B cell (primary cell): ENCODE data around the gene CRYGB. TPM values are rescaled to one million over a fixed set of nuclear protein-coding genes. Genes with fewer than 3 reads are reported as not detected.

Source experiments
- ATAC-seq: fragments of 200-7000 bp; cut with Tn5 transposase; one replicate; pipeline ENCODE4 v1.10.0; 2021; ENCODE audit warnings: low read depth, mild to moderate bottlenecking, moderate number of reproducible peaks, moderate library complexity
- CTCF ChIA-PET: fragments of 350-600 bp; sonication (Branson Sonifier 250); formaldehyde crosslinking; loops from one replicate; lab custom pipeline; 2021; ENCODE audit warnings: antibody characterized with exemption, inconsistent platforms; lab: Charles Lee
- POLR2A ChIA-PET: fragments of 350-600 bp; sonication (Branson Sonifier 250); formaldehyde crosslinking; loops from one replicate; lab custom pipeline; 2021; ENCODE audit warnings: antibody characterized with exemption; lab: Charles Lee
- DNase-seq: peaks from one replicate; pipeline ENCODE4 v3.0.0; 2013
- H2AFZ ChIP-seq: 2 replicates; pipeline ENCODE4 v1.6.1; 2012; ENCODE audit warnings: mild to moderate bottlenecking, low read depth, low read length; ENCODE audit not compliant: insufficient read depth, poor library complexity, severe bottlenecking
- H3K27ac ChIP-seq, 2 donors: 1 replicate in 1 of 2; 2 replicates in 1 of 2; pipeline ENCODE4 v1.5.1; 2012 to 2013; ENCODE audit warnings: low read length in 2 of 2, mild to moderate bottlenecking in 2 of 2, moderate library complexity in 1 of 2
- H3K27me3 ChIP-seq, 4 experiments: fragments of 200-600 bp in 1 of 4; sonication (generic) in 1 of 4; replicated peaks in 1 of 4; 1 replicate in 2 of 4; 2 replicates in 2 of 4; pipeline versions ENCODE4 v1.6.1 to v1.7.0; 2013 to 2016; ENCODE audit warnings: low read length in 3 of 4, mild to moderate bottlenecking in 2 of 4, mixed read lengths in 1 of 4, moderate library complexity in 1 of 4; ENCODE audit not compliant: insufficient read depth in 4 of 4, control insufficient read depth in 3 of 4; ENCODE audit errors: control extremely low read depth in 1 of 4
- H3K36me3 ChIP-seq, 2 experiments: replicated peaks in 1 of 2; 1 replicate in 1 of 2; 2 replicates in 1 of 2; pipeline versions ENCODE4 v1.6.1 to v1.7.1; 2013; ENCODE audit warnings: low read length in 1 of 2; ENCODE audit not compliant: insufficient read depth in 2 of 2, control insufficient read depth in 1 of 2; ENCODE audit errors: control extremely low read depth in 1 of 2, extremely low read depth in 1 of 2
- H3K4me1 ChIP-seq, 2 donors: fragments of 200-600 bp in 1 of 2; sonication (generic) in 1 of 2; 1 replicate in 1 of 2; 2 replicates in 1 of 2; pipeline versions ENCODE4 v1.5.1 to v1.6.1; 2013 to 2017; ENCODE audit warnings: low read length in 2 of 2; ENCODE audit not compliant: control insufficient read depth in 2 of 2, insufficient read depth in 2 of 2
- H3K4me2 ChIP-seq: replicated peaks from 2 replicates; pipeline ENCODE3; 2012; ENCODE audit warnings: mild to moderate bottlenecking, low read depth, low read length; ENCODE audit not compliant: poor library complexity, severe bottlenecking
- H3K4me3 ChIP-seq, 5 experiments: fragments of 200-600 bp in 1 of 5; sonication (generic) in 1 of 5; 1 replicate in 3 of 5; 2 replicates in 2 of 5; pipeline versions ENCODE4 v1.5.1 to v1.7.0; 2011 to 2016; ENCODE audit warnings: low read length in 4 of 5, mild to moderate bottlenecking in 4 of 5, low read depth in 2 of 5, control low read depth in 1 of 5, moderate library complexity in 1 of 5; ENCODE audit not compliant: insufficient read depth in 1 of 5; ENCODE audit errors: control extremely low read depth in 1 of 5, extremely low read depth in 1 of 5
- H3K79me2 ChIP-seq: fragments of 200-600 bp; sonication (generic); one replicate; pipeline ENCODE4 v1.6.0; 2016; ENCODE audit warnings: low read length; ENCODE audit not compliant: control insufficient read depth, insufficient read depth
- H3K9ac ChIP-seq: fragments of 200-600 bp; sonication (generic); 2 replicates; pipeline ENCODE4 v1.6.1; 2017; ENCODE audit warnings: mild to moderate bottlenecking, low read length, moderate library complexity
- H3K9me3 ChIP-seq, 3 donors: one replicate each; pipeline versions ENCODE4 v1.6.1 to v1.7.1; 2013; ENCODE audit warnings: low read length in 2 of 3; ENCODE audit not compliant: control insufficient read depth in 2 of 3, insufficient read depth in 1 of 3; ENCODE audit errors: control extremely low read depth in 1 of 3
- H4K20me1 ChIP-seq: 2 replicates; pipeline ENCODE4 v1.6.0; 2012; ENCODE audit warnings: mild to moderate bottlenecking, low read length; ENCODE audit not compliant: insufficient read depth, control insufficient read depth, poor library complexity, severe bottlenecking
- H3K27ac Mint-ChIP-seq: one replicate; pipeline ENCODE4 v1.8.0; 2021; ENCODE audit warnings: mixed read lengths
- H3K27me3 Mint-ChIP-seq: one replicate; pipeline ENCODE4 v1.8.0; 2021; ENCODE audit warnings: mixed read lengths
- H3K4me1 Mint-ChIP-seq: one replicate; pipeline ENCODE4 v1.8.0; 2021; ENCODE audit warnings: mixed read lengths
- H3K4me3 Mint-ChIP-seq: one replicate; pipeline ENCODE4 v1.8.0; 2021; ENCODE audit warnings: mixed read lengths
- H3K9me3 Mint-ChIP-seq: one replicate; pipeline ENCODE4 v1.8.0; 2022; ENCODE audit warnings: mixed read lengths; ENCODE audit not compliant: insufficient read depth
- EZH2 ChIP-seq: IDR thresholded peaks from 2 replicates; pipeline ENCODE4 v1.6.1; 2012; ENCODE audit warnings: borderline replicate concordance, low read depth, mild to moderate bottlenecking, moderate library complexity, low read length; ENCODE audit not compliant: insufficient read depth, poor library complexity, severe bottlenecking
- WGBS: methylation state at CpG from one replicate; pipeline ENCODE4 v1.1.5; 2013; ENCODE audit warnings: missing lambda C conversion rate; ENCODE audit not compliant: insufficient coverage; 5-methylcytosine and 5-hydroxymethylcytosine counted together
- intact Hi-C: fragments of 100-400 bp; cut with micrococcal nuclease; formaldehyde crosslinking; loops from one replicate; pipeline ENCODE4 v1.10.0; 2022
- polyA plus RNA-seq: library from polyadenylated mRNA; depleted of rRNA; stranded (reverse); fragments of >200 nt; gene quantifications from 2 replicates; pipeline ENCODE4 v1.2.3, GENCODE V29; 2012
- total RNA-seq, 2 donors: library from RNA; stranded (reverse); fragments of 120-200 nt in 1 of 2; gene quantifications; 1 replicate in 1 of 2; 2 replicates in 1 of 2; pipeline versions ENCODE4 v1.2.3 to v1.2.4, GENCODE V29; 2013 to 2022
- TF ChIP-seq, protein P1 (sequence below): fragments of 200-600 bp; IDR thresholded peaks from one replicate; pipeline ENCODE4 v1.8.0; 2022; ENCODE audit warnings: antibody characterized with exemption, mild to moderate bottlenecking

CRYGB gene
- total and polyA plus RNA-seq, 2 donors (not counting 1 experiment from before 2014, with no cell fraction given) = not detected

DNA sequence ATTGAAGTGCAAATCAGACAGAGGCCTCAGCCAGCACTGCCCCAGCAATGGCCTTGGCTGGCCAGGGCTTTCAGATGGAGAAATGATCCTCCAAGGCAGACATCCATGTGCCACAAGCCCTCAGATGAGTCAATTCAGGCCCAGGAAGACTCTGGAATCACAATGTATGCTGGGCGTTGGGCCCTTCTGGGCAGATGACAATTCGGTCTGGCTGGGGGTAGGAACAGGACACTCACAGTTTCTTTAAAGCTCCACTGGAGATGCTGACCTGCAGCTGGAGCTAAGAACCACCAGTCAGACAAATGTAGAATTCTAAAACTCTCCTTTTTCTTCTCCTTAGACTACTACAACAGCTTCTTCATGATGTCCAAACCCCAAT, 9.3 kb downstream of the CRYGB start:
- peaks cover 0 to 14% (median 0%) of the 10 kb centered on the region in 3 donors for H3K9me3 ChIP-seq
- H3K27me3 Mint-ChIP-seq = peaks cover 7% of the 10 kb centered on the region
- H3K27ac ChIP-seq = no peak overlapping the region
- intact Hi-C loops = no loop called here
- no peaks in the 10 kb centered on the region for H3K4me1 Mint-ChIP-seq
- H4K20me1 ChIP-seq = no peaks in the 10 kb centered on the region
- H2AFZ ChIP-seq = no peak overlapping the region
- ChIA-PET CTCF (no interaction called here), POLR2A (no interaction called here)
- peaks cover 7% of the 10 kb centered on the region for H3K9me3 Mint-ChIP-seq
- ATAC-seq (no peak), DNase-seq (no peak)
- H3K4me3 ChIP-seq = no peak overlapping the region
- no peak overlapping the region for H3K4me3 Mint-ChIP-seq
- no peak overlapping the region for H3K4me2 ChIP-seq
- H3K9ac ChIP-seq = no peak overlapping the region
- no peak for TF ChIP-seq EZH2
- TF ChIP-seq, protein P1, sequence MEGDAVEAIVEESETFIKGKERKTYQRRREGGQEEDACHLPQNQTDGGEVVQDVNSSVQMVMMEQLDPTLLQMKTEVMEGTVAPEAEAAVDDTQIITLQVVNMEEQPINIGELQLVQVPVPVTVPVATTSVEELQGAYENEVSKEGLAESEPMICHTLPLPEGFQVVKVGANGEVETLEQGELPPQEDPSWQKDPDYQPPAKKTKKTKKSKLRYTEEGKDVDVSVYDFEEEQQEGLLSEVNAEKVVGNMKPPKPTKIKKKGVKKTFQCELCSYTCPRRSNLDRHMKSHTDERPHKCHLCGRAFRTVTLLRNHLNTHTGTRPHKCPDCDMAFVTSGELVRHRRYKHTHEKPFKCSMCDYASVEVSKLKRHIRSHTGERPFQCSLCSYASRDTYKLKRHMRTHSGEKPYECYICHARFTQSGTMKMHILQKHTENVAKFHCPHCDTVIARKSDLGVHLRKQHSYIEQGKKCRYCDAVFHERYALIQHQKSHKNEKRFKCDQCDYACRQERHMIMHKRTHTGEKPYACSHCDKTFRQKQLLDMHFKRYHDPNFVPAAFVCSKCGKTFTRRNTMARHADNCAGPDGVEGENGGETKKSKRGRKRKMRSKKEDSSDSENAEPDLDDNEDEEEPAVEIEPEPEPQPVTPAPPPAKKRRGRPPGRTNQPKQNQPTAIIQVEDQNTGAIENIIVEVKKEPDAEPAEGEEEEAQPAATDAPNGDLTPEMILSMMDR = no peak
- 100% methylated on average over 2 of the region's 2 CpGs for WGBS
- no peaks in the 10 kb centered on the region for H3K79me2 ChIP-seq
- no peak overlapping the region for H3K27ac Mint-ChIP-seq
- no peaks in the 10 kb centered on the region for H3K4me1 ChIP-seq
- no peaks in the 10 kb centered on the region for H3K36me3 ChIP-seq
- no peaks in the 10 kb centered on the region for H3K27me3 ChIP-seq

DNA sequence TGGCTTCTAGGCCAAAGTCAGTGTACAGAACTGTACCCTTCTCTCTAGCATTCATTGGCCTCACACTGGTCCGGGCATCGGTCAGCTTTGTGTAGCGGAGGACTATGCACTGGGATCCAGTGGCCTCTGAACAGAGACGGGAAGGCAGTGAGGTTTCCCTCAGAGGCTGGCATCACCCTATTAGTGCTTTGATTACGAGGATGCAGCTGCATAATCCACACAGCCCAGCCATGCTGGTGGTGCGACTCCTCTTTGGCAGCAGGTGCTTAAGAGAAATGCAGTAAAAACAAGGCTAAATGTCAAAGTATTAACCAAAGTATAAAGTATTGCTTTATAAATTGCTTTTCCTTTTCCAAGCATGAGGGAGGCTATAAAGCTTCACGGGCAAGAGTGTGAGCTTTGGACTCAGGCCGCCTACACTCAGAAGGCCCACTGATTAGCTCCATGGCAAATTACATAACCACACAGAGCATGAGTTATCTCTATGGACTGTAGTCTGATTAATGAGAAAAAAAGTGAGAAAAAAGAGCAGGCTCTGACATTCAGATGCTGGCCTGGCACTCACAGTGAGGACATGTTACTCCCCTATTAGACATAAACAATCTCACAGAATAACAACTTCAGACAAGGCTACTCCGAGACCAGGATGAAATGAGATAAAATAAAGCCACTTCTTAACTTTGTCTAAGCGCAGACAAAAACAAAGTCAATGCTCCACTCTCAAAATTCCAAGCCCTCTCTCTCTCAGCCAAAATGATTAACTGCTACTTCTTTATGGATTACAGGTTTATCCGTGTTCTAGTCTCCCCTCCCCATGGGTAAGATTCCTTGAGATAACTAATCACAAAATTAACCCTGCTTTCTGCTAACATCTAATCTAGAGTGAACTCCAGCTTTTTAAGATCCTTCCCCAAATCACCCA, 9.9 kb downstream of the CRYGB start:
- DNase-seq (no peak), ATAC-seq (no peak)
- Histone ChIP-seq H3K4me1 (no peaks in the 10 kb centered on the region), H4K20me1 (no peaks in the 10 kb centered on the region), H3K36me3 (no peaks in the 10 kb centered on the region), H3K9me3 (peaks cover 0 to 12% (median 0%) of the 10 kb centered on the region in 3 donors), H3K79me2 (no peaks in the 10 kb centered on the region), H3K4me2 (no peak overlapping the region), H3K4me3 (no peak overlapping the region), H3K27ac (no peak overlapping the region), H2AFZ (no peak overlapping the region), H3K9ac (no peak overlapping the region), H3K27me3 (no peaks in the 10 kb centered on the region)
- CTCF ChIA-PET = no interaction called here
- WGBS = 96% methylated on average over 7 of the region's 11 CpGs
- intact Hi-C loops = no loop called here
- Mint-ChIP-seq H3K4me3 (no peak overlapping the region), H3K9me3 (peaks cover 7% of the 10 kb centered on the region), H3K27ac (no peak overlapping the region), H3K4me1 (no peaks in the 10 kb centered on the region), H3K27me3 (peaks cover 7% of the 10 kb centered on the region)
- TF ChIP-seq, protein P1 = no peak
- no peak for TF ChIP-seq EZH2
- POLR2A ChIA-PET = no interaction called here
